CD4-positive, alpha-beta T cell treated with Interleukin-4 for 1 hour (primary cell): Measurements from ENCODE around the gene NLGN1.

ENCODE experiments used
- DNase-seq, 2 donors: peaks; one replicate each; pipeline ENCODE4 v3.0.0-alpha.2; 2020 to 2022

The NLGN1 gene

DNA sequence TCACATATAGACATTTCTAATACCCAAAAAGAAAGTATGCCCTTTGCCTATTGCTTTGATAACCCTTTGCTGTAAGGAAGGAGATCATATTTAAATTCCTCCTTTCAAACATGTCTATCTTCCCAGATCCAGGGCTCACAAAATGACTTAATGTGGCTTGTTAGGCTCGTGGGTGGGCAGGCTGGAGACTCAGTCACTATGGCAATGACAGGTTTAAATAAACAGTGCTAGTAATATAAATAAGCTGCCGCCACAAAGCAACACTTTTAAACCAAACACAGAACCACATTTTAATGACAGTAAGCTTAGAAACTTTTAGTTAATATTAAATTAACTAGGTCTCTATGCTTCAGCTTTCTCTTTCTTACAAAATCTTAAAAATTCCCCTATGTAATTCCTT lies 845.6 kb downstream of the NLGN1 start:
- DNase-seq, result no peak

DNA sequence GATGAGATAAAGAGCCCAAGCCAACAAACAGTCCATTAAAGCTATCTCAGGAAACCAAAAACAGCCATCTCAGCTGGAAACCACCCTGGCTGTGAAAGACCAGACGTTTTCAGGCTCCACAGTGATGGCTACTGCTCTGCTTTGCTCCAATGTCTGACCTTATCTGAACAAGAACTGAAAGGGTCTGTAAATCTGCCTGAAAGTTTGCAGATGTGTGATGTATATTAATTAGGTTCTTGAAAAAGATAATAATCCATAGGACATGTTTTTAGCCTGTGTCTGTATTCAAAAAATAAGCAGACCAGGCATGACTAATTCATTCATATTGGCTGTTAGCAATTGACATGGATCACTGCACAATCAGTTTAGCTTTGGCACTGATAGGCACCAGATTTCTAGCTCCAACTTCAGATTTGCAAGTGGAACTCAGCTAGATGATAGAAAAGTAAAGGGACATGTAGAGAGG lies 850.2 kb downstream of the NLGN1 start:
- no peak for DNase-seq

DNA sequence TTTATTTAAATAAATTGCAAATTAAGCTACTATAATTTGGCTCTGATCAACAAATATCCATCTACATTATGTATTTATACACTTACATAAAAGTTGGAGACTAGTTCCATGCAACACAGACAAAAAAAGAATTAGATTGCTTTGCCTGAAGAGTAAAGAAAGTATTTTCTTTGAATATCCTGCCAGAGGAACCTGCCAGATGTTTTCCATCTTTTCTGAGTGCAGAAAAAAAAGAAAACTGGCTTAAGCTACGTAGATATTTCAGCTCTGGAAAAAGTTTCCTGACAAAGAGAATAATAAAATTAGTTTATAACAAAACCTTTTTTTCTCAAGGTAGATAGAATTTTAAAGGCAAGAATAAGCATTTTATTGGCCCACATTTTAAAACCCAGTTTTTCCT lies 854.1 kb downstream of the NLGN1 start:
- no peak for DNase-seq

DNA sequence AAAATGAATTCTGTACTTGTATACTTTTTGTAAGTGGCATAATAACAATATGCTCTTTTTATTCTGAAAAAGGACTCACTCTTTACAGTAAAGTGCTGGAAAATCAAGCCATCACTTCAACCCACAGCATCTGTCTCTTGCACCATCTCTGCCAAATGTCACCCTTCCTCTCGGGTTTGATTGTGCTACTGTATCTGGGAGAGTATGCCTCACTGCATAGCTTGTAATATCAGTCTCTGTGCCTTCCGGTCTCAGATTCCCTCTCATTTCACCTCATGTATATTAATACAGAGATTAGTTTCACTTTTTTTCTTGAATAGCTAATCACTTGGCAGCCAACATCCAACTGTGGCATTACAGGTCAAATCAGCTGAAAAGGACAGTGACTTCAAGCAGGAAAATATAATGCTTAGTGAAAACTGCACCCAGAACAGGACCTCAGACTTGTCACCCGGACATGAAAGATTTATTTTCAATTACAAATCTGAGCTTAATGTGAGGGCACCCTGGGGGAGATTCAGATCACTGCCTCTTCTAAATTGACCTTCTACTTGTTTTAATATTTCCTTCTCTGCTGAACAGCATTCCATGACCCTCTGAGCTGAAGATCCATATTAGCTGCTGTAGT lies 855.8 kb downstream of the NLGN1 start:
- no peak for DNase-seq

DNA sequence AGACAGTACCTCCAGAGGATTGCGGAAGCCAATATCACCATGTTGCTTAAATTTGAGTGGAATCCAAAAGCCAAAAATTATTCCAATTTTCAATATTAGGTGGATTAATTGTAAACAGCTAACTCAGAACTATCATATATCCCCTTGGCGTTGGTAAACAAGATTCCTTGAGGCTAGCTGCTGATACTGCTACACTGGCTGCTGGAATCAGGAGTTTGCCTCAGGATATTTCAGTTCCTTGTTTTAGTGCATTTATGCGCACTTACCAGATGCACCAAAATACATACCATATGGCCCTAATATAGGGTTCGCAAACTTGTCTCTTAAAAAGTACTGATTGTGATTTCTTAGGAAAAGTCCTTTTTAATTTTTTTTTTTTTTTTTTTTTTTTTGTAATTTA lies 856.4 kb downstream of the NLGN1 start:
- no peak for DNase-seq

DNA sequence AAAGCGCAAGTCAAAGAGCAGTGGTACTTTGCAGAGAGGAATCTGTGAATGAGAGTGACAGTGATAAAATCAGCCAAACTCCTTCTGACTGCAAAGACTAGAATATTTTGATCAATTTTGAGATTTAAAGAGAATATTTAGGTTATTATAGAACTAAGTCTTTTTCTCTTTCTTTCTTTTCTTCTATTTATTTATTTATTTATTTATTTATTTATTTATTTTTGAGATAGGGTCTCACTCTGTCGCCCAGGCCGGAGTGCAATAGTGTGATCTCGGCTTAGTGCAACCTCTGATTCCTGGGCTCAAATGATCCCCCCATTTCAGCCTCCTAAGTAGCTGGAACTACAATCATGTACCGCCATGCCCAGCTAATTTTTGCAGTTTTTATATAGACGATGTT lies 857.9 kb downstream of the NLGN1 start:
- DNase-seq, result no peak

DNA sequence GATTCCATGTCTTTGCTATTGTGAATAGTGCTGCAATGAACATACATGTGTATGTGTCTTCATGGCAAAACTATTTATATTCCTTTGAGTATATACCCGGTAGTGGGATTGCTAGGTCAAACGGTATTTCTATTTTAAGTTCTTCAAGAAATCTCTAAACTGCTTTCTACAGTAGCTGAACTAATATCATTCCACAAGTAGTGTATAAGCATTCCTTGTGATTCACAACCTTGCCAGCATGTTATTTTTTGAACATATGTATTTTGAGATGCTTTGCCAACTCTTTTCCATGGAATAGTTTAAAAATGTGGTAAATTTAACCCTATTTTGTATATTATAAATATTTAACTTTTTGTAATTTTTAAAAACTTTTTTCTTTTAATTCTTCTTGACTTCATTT lies 868.9 kb downstream of the NLGN1 start:
- DNase-seq, result no peak

DNA sequence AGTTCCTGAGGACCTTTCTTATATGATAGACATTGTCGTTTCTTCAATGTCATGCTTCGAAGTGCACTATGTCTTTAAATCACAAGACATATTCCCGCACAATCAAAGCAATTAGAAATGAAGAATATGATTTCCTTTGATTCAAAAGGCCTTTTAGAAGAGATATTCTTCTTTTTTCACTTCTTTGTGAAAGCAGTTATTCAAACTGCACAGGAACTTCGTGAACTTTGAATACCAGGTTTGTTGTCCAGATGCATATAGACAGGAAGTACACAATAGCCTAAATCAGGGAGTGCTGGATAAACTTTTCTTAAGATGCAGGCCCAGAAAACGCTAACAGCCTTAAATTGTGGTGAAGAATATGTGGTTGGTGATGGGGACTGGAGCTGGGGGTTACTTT lies 870.5 kb downstream of the NLGN1 start:
- DNase-seq, result no peak

DNA sequence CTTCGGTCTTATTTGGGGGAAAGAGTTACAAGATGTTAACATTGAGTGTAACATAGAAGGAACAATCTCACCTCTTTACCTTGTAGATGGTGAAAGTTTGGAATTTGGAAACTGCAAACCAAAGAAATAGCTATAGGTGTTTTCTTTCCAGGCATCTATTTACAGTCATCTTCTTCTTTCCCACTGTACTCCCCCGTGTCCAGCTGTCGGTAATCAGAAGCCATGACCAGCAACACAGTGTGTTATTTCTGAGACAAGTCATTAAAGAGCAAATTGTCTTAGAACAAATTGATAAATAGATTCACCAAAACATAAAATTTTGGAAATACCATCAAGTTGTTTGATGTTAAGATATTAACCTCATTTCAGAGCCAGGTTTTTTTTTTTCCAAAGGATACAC lies 871.0 kb downstream of the NLGN1 start:
- no peak for DNase-seq

DNA sequence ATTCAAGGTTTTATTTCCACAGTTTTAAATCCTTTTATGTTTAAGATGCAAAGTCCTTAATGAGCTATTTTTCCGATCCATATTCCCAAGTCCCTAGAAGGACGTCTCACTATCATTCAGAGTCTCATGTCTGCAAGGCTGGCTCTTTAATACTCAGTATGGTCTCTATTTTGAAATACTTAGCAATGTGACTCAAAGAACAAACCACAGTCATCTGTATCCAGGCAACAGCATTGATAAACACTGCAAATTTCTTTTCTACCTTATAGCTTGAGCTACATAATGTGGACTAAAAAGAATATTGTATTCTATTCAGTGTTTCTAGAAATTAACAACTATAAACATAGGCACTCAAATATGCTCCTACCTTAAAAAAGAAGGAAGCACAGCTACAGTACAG lies 873.3 kb downstream of the NLGN1 start:
- DNase-seq, result no peak

DNA sequence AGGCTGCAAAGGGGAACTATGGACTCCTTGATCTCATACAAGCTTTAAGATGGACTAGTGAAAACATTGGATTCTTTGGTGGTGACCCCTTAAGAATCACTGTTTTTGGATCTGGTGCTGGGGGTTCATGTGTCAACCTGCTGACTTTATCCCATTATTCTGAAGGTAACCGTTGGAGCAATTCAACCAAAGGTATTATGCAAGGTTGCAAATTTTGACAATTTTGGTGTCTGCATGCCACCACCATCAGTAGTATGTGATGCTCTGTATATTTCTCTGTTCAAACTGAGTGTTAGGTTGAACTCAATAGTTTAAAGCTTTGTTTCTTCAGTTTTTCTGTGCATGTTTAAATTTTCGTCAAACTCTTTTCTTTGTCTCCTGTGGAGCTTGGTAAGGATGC lies 877.8 kb downstream of the NLGN1 start:
- no peak for DNase-seq

DNA sequence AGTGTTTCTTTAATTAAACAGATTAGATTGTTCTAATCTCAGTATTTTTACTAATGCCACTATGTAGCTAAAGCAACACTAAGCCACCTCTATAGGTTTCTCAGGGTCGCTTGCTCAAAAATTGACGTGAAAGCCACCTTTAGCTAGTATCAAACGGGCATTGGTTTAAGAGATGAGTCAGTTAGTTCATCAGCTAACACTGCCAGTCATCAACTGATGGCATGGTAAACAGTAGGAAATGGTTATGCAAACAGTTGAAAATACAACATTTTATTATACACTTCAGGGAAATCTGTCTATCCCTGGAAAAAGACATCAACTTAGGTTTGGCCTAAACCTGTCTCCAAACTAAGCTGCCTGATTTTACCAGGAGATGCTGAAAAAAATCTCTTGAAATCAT lies 879.3 kb downstream of the NLGN1 start:
- no peak for DNase-seq

DNA sequence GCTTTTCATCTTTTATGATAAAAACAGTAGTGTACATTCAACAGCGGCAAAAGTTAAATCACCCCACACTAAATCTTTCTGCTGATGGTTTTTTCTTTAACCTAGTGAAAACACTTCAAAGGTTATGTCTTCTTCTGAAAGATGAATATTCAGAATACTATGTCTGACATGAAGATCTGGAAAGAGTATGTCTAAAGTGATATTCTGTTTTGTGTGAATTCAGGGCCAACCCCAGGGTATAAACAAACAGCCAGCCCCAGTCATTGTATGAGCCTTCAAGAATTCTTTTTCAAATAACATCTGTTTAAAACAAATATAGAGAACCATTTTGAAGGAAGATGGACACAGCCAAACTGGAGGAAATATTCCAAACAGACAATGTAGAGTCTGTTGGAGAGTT lies 880.5 kb downstream of the NLGN1 start:
- DNase-seq, result no peak

DNA sequence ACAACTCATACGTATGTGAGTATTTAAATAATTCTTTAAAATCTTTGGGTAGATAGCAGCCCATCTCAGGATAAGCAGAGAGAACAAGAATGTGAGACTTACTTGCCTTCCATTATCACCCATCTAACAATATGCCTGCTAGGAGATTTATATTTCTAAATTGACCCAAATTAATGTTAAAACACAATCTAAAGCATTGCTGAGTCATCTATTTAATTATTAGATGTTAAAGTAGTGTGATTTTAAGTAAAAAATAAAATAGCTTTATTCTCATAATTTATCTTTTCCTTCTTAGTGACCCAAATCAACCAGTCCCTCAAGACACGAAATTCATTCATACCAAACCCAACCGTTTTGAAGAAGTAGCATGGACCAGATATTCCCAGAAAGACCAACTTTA lies 882.6 kb downstream of the NLGN1 start:
- no peak for DNase-seq

DNA sequence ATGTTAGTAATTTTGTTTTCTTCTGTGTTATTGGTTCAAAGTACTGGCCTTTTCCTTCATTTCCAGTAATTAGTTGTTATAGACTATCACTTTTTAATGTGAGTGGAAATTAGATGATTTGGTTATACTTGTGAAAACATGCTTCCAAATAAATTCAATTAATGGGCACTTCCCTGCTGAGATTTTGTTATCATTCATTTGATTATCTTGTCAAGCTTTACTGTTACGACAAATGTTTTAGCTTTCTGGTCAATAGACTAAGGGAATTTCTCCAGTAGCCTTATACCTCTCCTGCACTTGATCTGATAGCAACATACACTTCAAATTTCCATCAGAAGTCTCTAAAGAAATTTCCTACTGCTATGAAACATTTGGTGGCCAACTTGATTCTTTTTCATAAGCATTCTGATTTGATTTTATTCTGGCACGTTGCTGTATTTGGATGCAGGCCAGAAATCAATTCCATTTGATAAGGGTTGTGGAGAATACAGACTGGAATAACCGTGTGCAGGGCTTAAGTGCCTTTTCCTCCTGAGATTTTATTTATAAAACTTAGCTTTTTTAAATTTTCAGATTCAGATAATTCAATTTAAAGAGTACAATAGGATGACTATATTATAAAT lies 887.8 kb downstream of the NLGN1 start:
- no peak for DNase-seq

DNA sequence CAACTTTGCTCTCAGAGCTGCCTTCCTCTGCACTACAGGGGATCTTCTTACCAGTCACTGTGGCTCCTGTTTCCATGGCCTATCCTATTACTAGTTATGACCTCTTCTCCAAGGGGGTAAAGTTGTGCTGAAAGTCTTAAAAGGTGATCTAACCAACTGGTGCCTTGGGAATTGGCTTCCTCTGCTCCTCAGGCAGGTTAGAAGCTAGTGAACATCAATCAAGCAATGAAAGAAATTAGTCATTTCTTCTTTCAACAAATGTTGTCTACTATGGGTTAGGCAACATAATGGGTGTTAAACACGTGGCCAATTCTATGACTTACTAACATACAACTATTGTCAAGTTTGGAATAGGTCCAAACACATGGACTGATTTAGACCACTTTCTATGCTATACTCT lies 890.2 kb downstream of the NLGN1 start:
- DNase-seq, result no peak

DNA sequence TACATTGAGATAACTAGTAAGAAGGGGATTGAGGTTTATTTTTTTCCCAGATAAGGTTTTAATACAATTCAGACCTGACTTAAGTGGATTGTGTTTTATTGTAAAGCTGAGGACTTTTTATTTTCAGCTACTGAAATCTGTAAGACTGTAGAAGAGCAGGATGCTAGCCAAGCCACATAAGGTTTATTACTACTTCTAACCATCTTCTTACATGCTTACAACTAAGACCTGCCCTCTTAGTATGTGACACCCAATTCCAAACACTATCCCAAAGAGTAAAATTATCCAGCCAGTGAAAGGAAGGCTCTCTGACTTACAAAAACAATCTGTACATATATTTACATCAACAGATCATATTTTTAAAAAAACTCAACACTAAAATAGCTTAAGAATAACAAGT lies 897.1 kb downstream of the NLGN1 start:
- no peak for DNase-seq

DNA sequence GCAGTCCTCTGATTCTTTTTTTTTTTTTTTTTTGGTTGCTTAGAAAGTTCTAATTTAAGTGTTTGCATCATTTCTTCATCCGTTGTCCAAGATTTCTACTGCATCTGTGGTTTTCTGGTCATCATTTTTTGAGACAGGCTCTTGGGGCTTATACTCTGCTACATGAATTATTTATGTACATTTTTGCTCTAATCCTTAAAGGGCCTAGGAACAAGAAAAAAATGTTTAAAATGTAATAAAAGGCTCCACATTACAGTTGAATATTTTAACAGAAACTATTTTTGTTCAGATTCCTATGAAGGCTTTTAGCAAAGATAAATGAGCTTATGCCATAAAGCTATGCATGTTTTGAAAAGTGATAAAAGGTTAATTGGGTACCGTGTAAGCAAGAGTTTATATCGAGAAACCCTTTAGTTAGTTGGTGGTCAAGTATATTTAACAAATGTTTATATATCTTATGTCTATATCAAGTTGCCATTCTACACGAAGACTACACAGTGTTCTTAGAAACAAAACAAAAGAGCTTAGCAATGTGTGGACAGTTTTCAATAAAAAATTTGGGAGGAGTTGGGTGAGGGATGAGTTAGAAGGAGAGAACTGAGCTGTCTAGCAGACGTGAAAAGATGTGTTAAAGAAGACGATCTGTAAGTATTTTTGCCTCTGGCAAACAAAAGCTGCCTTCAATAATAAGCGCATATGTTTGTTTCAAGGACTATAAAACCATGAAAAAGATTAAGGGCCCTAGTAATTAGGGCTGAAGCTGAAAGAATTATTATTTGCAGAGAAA lies 898.0 kb downstream of the NLGN1 start:
- DNase-seq, result no peak

DNA sequence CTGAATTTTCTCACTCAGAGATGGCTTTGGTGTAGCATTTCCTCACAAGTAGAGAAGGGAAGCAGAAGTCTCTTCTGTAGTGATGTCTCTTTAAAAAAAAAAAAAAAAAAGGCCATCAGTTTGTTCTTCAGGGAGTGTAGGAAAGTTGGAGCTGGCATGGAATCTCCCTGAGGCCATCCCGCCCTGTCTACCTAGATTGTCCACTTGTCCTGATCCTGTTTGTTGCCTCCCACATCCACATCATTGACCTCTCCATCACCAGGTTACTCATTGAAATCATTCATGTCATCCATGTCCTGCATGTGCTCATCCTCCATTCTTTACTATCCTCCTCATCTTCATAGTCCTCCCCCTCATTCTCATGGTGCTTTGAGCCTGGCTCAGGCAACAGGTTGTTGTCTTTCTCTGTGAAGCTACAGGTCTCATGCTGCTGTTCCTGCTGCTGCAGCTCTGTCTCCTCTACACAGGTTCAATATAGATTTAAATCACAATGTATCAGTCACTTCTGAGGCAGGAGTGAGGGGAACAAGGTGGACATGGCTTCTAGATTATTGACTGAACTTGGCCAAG lies 905.3 kb downstream of the NLGN1 start:
- DNase-seq, result no peak

DNA sequence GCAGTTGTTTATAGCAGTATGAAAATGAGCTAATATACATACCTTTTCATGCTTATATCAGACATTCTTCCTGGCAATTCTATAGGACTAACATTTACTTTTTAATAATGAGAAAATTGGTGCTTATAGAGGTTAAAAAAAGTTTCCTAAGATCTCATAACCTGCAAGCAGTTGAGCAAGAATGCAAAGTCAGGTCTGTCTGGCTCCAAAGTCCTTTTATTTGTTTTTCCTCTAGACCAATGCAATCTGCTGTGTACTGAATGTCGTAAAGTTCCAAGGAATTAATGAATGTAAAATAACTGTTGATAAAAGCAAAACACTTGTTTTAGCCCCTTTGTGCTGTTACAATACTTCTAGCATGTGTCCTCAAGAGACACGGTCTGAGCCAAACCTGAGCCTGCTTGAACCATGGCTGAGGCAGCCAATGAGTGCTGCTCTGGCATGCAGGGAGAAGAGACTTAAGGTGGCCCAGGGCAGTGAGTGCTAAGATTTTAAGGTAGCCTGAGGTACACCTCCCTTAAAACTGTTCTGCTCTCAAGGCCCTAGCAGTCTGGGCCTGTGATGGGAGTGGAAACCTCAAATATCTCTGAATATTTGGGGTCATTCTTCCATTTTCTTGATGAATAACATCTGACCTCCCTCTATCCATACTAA lies 906.5 kb downstream of the NLGN1 start:
- DNase-seq, result no peak

DNA sequence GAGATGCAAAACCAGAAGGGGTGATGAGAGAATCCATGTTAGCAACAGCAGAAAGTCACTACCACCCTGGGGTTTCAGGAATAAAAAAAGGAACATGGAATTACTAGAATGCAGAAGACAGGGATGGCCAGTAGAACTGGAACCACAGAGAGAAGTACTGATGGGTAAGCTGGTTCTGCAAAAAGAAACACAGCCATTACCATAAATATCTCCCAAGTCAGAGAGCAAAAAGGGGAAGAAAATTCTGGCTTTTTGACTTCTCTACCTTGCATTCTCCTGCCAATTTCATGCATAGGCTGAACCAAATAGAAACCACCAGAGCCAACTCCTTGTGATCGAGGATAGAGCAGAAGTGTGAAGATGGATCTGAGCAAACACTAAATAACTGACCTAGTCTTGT lies 911.2 kb downstream of the NLGN1 start:
- DNase-seq, result no peak

DNA sequence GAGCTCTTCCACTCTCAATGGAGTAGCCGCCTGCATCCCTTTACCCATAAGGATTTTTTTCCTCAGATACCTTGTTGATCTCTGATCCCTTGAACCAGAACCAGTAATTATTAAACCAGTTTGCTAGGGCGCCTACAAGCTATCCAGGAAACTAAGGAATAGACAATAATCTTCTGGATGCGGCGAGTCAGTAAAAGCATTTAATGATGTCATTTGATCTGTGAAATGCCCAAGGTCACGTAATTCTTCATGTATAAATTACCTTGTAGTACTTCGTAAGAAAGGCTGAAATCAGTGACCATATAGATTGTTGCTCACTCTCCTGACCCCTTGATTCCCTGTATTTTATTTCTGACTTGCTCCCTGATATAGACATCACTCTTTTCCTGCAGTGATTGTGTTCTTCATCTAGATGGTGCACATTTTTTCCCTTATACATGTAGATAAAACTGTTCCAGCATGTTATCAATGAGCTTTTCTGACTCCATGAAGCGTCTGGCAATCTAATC lies 913.0 kb downstream of the NLGN1 start:
- no peak for DNase-seq

DNA sequence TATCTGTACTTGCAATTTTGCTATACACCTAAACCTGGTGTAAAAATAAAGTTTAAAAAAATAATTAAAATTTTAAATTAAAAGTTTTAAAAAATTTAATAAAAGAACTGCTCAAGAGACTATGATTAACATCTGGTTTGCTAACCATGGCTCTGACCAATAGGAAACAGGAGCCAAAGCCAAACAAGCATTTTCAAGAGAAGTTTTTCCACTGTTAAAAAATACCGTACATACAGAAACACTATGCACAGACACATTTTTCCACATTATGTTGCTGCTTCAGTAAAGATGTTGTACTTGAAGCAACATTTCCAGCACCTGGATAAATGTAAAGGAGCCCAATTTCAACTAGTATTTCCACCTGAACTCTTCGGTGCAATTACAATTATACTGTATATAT lies 917.7 kb downstream of the NLGN1 start:
- no peak for DNase-seq
